GM18867 (cell line): ENCODE data around the gene DES.

Experiments
- ATAC-seq: cut with Tn5 transposase; IDR thresholded peaks from one replicate; pipeline ENCODE4 v1.9.1; 2021; ENCODE audit warnings: mild to moderate bottlenecking, moderate library complexity; ENCODE audit not compliant: unreplicated experiment

DES gene

DNA sequence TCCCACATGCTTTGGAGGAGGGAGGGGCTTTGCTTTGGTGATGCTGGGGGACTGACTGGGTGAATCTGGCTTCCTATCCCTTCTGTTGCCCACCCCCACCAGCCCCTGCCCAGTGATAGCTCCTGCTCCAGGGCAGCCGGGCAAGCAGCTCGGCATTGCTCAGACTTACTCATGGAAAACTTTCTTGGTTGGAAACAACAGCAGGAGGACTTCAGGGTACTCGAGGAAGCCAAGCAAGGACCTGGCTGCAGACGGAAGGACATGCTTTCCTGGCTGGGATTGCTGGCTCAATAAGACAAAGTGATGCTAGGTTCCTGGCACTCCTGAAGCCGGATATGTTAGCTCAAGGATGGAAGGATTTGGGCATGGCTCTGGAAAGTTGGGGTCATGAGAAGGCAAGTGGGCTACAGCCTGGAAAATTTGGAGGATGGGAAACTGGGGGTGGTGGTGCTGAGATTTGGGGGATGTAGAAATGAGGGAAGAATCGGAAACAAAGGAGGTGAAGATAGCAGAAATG lies 19.6 kb downstream of the DES start:
- no peak for ATAC-seq

DNA sequence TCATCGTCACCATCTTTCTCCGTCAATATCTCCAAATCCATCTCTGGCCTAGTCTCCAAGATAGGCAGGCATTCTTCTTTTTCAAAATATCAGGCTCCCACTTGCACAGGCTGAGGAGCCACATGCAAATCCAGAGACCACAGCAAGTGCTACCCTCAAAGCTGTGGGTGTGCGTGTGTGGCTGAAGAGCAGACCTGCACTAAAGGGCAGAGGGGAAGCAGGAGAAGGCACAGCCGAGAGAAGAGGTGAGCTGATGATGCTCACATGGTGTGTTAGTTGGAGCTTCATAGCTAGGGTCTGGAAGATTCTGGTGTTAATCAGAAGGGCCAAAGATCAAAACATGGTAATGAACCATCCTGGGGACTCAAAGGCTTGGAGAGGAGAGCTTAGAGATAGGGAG lies 20.3 kb downstream of the DES start:
- no peak for ATAC-seq

DNA sequence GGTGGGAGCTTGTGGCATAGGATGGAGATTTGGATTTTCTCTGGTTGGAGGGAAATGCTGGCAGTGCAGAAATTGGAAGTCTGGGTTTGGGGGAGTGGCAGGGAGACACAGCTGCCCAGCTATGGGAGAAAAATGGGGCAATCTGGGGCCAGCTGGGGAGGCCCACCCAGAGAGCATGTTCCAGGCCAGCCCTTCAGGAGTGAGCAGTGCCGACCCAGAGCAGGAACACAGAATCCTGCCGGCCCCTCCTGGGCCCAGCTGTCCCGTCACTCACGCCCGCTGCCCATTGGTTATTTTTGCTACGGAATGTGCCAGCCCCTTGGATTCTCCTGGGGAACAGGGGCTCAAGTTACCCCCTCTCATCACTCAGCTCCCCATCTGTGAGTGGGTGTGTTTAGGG lies 21.3 kb downstream of the DES start:
- no peak for ATAC-seq

DNA sequence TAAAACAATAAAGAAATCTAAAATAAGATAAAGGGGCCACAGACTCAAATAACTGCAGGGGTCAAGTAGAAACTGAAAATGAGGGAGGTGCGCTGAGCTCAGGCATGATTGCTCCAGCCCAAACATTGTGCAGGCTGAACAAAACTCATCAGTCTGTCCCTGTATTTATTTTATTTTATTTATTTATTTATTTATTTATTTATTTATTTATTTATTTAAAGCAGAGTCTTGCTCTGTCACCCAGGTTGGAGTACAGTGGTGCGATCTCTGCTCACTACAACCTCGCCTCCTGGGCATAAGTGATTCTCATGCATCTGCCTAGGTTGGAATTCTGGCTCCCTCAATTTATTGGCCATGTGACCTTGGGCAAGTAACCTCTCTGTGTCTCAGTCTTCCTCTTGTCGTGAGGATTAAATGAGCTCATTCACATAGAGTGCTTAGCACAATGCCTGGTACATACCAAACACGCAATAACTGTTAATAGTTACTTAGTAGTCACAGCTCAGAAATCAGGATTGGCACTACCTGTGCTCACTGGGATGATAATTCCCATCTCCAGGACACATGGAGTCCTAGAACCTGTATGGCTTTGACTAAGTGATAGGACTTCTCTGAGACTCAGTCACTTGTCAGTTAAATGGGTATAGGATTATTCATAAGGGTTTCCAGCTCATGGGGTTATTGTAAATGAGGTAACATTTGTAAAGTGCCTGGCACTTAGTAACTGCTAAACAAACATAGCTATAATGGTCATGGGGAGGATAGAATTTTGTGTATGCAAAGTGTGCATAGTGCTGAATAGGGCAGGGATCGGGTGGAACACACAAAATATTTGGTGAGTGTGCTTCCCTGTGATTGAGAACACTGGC lies 22.4 kb downstream of the DES start:
- no peak for ATAC-seq

DNA sequence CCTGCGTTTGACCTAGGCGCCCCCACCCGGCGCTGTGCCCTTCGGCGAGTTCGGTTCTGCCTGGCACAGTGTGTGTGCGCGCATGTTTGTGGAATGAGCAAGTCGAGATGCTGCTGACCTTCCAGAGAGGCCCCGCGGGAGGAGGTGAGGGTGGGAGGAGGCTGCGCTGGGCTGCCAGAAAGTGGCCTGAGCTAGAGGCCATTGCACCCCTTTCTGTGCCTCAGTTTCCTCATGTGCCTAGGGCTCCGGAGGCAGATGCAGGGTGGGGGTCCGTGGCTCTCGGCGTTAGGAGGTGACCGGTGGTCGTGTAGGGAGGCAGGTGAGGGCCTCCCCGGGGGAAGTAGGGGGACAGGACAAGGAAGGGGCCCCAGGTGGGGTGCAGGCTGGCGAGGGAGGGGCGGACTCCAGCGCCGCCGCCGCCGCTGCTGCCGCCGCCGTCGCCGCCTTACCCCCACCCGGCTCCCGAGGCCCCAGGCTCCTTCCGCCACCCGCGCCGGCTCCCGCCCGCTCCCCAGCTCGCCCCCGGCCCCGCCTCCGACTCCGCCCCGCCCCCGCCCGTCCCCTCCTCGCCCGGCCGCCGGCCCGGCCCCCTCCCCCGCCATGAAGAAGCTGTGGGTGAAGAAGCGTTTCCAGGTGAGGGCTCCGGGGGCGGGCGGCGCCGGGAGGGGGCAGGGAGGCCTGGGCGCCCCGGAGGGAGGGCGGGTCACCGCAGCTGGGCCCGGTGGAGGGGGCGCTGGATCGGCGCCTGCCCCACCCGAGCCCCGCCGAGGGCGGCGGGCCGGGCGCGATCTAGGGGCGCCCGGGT lies 23.5 kb downstream of the DES start:
- no peak for ATAC-seq

DNA sequence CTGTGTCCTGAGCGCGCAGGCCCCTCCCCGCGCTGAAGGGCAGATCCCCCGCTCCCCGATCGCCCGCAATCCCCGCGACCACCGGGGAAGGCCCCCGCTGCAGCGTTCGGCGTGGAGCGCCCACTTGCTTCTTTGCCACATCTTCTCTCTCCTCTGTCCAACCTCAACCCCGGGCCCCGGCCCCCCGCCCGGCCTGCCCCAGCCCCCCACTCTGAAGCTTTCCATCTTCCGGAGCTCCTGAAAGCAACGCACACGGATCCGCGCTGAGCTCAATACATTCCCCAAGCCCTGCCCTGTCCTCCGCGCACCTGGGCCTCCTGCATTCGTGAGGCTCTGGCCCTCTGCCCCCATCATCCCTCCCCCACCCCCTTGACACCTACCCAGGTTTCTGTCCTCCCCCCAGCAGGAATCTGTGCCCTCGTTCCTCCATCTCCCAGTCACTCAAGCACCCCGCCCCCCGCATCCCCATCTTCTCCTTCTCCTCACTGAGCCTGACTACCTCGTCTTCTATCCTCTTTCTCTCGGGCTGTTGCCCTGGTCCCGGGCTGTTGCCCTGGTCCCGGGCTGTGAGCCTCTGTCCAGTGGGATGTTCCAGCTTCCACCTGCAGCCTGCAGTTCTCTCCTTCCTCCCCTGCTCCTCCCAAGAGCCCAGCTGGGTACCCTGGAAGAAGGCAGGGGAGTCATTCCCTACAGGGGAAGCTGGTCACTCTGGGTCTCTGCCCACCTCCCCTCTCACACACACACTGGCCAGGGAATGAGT lies 24.3 kb downstream of the DES start:
- no peak for ATAC-seq

DNA sequence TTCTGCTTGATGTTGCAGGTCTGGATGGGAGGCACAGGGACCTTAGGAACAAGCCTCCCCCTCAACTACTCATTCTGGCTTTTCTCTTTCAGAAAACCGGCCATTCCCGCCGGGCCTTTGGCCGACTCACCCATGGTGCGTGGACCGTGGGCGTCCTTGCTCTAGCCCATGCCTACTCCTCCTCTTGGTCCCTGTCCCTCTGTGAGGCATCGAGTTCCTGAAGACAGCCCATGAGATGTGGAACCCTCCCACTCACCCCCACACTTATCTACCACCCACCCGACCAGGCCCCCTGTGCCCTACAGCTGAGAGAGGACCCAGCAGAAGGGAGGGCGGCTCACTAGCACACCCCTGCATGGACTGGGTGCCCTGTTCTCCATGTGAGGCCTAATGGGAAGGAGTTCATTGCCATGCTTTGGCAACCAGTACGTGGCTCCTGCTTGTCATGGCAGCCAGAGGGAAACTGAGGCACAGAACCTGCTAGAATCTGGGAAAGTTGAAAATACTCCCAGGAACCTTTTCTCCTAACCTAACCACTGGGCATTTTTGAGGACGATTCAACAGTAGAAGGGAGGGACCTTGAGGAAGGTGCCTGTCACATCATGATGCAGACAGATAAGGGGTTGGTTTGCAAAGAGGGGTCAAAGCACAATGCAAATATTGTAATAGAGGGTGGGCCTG lies 25.0 kb downstream of the DES start:
- no peak for ATAC-seq

DNA sequence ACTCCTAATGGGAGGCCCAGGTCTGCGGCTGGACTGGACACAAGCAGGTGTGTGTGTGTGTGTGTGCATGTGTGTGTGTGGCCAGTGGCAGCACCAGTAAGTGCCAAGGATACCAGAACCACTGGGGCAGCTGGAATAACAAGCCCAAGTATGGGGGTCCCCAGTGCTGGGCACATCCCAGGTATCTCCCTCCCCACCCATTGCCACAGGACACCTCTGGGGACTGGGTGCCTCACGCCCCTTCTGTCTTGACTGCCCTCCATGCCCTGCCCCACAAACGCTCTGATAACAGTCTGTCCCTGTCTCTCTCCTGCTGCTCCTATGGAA lies 25.5 kb downstream of the DES start:
- ATAC-seq = no peak

DNA sequence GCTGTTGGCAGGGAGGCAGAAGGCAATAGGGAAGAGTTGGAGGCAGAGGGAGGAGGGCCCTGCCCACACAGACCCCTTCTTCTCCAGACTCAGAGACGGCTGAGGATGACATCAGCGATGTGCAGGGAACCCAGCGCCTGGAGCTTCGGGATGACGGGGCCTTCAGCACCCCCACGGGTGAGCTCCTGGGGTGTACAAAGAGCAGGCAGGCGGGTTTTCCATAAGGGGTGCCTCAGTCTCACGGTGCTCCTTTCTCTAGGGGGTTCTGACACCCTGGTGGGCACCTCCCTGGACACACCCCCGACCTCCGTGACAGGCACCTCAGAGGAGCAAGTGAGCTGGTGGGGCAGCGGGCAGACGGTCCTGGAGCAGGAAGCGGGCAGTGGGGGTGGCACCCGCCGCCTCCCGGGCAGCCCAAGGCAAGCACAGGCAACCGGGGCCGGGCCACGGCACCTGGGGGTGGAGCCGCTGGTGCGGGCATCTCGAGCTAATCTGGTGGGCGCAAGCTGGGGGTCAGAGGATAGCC lies 26.5 kb downstream of the DES start:
- ATAC-seq = no peak

- no peak for ATAC-seq
Measured at GRCh38 chr2:219445220-219445640, 27.1 kb downstream of the DES start.

GRCh38 chr2:219446101-219446504 lies 27.9 kb downstream of the DES start:
- no peak for ATAC-seq

DNA sequence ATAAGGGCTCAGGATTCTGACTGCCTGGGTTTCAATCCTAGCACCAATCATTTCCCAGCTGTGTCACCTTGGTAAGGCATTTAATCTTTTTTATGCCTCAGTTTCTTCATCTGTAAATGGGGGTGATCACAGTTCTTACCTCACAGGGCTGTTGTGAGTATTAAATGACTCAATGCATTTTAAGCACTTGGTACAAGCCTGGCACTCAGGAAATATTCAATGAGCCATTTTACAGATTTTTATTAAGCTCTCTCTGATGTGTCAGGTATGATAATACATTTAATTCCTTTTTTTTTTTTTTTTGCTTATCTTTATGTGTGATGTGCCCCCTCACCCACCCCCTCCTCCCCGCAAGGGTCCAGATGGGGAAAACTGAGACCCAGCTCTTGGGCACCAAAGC lies 28.5 kb downstream of the DES start:
- ATAC-seq = no peak

GRCh38 chr2:219447242-219448098 lies 29.3 kb downstream of the DES start:
- no peak for ATAC-seq

GRCh38 chr2:219448099-219448775 lies 30.1 kb downstream of the DES start:
- no peak for ATAC-seq

- no peak for ATAC-seq
Measured at GRCh38 chr2:219448776-219449341, 30.7 kb downstream of the DES start.

DNA sequence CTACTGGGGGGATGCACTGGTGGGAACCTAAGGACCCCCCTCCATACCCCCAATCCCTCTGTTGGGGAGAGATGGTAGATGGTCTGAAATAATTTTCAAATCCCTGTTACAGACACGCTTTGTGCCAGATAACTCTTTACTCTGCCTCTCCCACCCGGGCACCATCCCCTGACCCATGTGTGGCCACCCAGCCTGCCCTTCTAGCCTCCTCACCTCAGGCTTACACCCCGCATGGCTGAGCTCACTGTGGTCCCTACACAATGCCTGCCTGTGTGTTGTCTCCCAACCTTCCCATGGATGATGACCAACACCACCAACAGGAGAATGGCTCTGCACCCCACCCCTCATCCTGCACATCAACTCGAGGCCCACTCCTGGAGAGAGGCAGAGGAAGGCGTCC lies 31.4 kb downstream of the DES start:
- no peak for ATAC-seq

DNA sequence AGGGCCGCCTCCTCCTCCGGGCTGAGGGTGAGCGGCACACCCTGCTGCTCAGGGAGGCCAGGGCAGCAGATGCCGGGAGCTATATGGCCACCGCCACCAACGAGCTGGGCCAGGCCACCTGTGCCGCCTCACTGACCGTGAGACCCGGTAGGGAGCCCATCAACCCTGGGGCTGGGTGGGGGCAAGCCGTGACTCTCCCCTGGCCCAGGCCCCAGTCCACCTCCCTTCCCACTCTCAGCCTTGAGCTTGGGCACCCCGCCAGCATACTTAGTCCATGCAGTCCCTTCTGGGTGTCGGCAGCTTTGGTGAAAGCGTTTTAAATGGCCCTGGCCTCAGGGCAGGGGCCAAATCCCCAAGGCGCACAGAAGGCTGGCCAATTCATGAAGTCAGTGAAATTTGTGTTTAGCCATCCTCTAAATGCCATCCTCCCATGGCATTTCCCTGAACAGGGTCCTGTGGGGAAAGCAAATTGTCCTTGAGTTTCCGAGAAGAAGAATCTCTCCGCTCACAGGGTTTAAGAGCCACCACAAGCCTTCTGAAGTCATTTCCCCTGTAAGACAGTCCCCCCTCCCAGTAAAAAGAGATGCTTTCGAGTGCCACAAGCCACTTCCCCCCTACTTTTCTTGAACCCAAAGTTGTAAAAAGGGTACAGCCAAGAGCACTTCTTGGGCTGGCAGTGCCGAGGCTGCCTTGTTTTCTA lies 33.6 kb downstream of the DES start:
- no peak for ATAC-seq
